ENCODE results near the gene SUGCT.

Gene SUGCT

GRCh38 chr7:40604601-40605438 lies 470.0 kb downstream of the SUGCT start:
- TF ChIP-seq SIN3A (IDR thresholded peaks at IDR 0.05; ENCODE audit: borderline replicate concordance, insufficient read depth, low read length) (no peak), POLR2AphosphoS5 (IDR thresholded peaks at IDR 0.05; ENCODE audit: low read depth, low read length) (no peak), FOXP2 (optimal IDR thresholded peaks at IDR 0.05; ENCODE audit: borderline replicate concordance, extremely low read depth, extremely low read length, insufficient read depth) (peak; percentile 50)

- no peak for TF ChIP-seq REST (IDR thresholded peaks at IDR 0.05; ENCODE audit: insufficient read depth in 1 of 2, low read depth in 2 of 2, low read length in 2 of 2)
- TF ChIP-seq SIN3A (IDR thresholded peaks at IDR 0.05; ENCODE audit: borderline replicate concordance, insufficient read depth, low read length): no peak
- TF ChIP-seq TAF1 (IDR thresholded peaks at IDR 0.05; ENCODE audit: borderline replicate concordance, insufficient read depth, low read length): no peak
- TF ChIP-seq FOXP2 (optimal IDR thresholded peaks at IDR 0.05; ENCODE audit: borderline replicate concordance, extremely low read depth, extremely low read length, insufficient read depth): no peak
Measured at GRCh38 chr7:40608321-40609075, 473.7 kb downstream of the SUGCT start.

GRCh38 chr7:40610461-40610860 lies 475.7 kb downstream of the SUGCT start:
- no peak for TF ChIP-seq REST (IDR thresholded peaks at IDR 0.05; ENCODE audit: insufficient read depth in 1 of 2, low read depth in 2 of 2, low read length in 2 of 2)
- TF ChIP-seq TAF1 (IDR thresholded peaks at IDR 0.05; ENCODE audit: borderline replicate concordance, insufficient read depth, low read length): no peak
- no peak for TF ChIP-seq SIN3A (IDR thresholded peaks at IDR 0.05; ENCODE audit: borderline replicate concordance, insufficient read depth, low read length)
- no peak for TF ChIP-seq POLR2AphosphoS5 (IDR thresholded peaks at IDR 0.05; ENCODE audit: low read depth, low read length)
- no peak for TF ChIP-seq FOXP2 (optimal IDR thresholded peaks at IDR 0.05; ENCODE audit: borderline replicate concordance, extremely low read depth, extremely low read length, insufficient read depth)

GRCh38 chr7:40611095-40611871 lies 476.5 kb downstream of the SUGCT start:
- TF ChIP-seq TAF1 (IDR thresholded peaks at IDR 0.05; ENCODE audit: borderline replicate concordance, insufficient read depth, low read length) (no peak), FOXP2 (optimal IDR thresholded peaks at IDR 0.05; ENCODE audit: borderline replicate concordance, extremely low read depth, extremely low read length, insufficient read depth) (no peak), SIN3A (IDR thresholded peaks at IDR 0.05; ENCODE audit: borderline replicate concordance, insufficient read depth, low read length) (no peak), REST (IDR thresholded peaks at IDR 0.05; ENCODE audit: insufficient read depth in 1 of 2, low read depth in 2 of 2, low read length in 2 of 2) (no peak), POLR2AphosphoS5 (IDR thresholded peaks at IDR 0.05; ENCODE audit: low read depth, low read length) (no peak)

- TF ChIP-seq REST (IDR thresholded peaks at IDR 0.05; ENCODE audit: insufficient read depth in 1 of 2, low read depth in 2 of 2, low read length in 2 of 2) (no peak), SIN3A (IDR thresholded peaks at IDR 0.05; ENCODE audit: borderline replicate concordance, insufficient read depth, low read length) (no peak), TAF1 (IDR thresholded peaks at IDR 0.05; ENCODE audit: borderline replicate concordance, insufficient read depth, low read length) (no peak), FOXP2 (optimal IDR thresholded peaks at IDR 0.05; ENCODE audit: borderline replicate concordance, extremely low read depth, extremely low read length, insufficient read depth) (no peak), POLR2AphosphoS5 (IDR thresholded peaks at IDR 0.05; ENCODE audit: low read depth, low read length) (no peak)
Measured at GRCh38 chr7:40612298-40612697, 477.5 kb downstream of the SUGCT start.
